IPS DF 19.7 (cell line): Measurements from ENCODE around the gene AKAP17A.
"Not testable (repeated sequence)": the region's sequence is repeated elsewhere in the genome, so short reads cannot be mapped to it uniquely, and the experiment has no call there.

Experiments used
- DNase-seq: peaks from one replicate; pipeline ENCODE4 v3.0.0-alpha.2; 2013; ENCODE audit warnings: low read depth, low spot score

Gene AKAP17A

DNA sequence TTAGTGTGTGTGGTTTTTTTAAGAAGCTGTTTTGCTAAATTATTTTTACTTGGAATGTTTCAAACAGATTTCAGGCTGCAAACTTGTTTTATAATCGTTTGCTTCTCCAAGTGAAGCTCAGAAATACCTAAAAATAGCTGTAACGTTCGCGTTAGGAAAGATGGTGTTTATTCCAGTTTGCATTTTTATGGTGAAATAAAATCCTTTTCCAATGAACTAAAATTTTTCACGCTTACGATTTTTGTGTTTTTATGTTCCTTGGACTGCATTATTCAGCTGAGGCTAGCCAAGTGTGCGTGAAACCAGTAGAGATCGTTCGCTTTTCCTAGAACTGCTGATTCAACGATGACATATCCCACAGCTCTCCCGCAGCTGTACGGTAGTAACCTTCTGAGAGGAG lies 10.9 kb downstream of the AKAP17A start:
- DNase-seq = no peak

DNA sequence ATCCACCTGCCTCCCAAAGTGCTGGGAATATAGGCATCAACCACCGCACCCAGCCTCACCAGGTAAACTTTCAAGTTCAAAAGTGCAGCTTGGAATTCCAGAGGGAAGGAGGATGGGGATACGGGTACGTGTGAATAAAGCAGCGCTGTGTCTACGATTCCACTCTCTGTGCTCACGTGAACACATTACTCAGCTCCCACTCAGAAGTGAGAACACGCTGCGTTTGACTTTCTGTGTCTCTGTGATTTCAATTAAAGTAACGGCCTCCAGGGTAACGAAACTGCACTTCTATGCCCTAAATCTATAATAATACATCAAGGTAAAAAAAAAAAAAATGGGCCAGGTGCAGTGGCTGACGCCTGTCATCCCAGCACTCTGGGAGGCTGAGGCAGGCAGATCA lies 15.1 kb downstream of the AKAP17A start:
- no peak for DNase-seq

GRCh38 chrX:1609311-1609710 lies 17.9 kb downstream of the AKAP17A start:
- no peak for DNase-seq

- DNase-seq = no peak
Measured at GRCh38 chrX:1609762-1610161, 18.4 kb downstream of the AKAP17A start.

GRCh38 chrX:1610166-1610565 lies 18.8 kb downstream of the AKAP17A start:
- DNase-seq = no peak

- no peak for DNase-seq
Measured at GRCh38 chrX:1610736-1611135, 19.3 kb downstream of the AKAP17A start.

DNA sequence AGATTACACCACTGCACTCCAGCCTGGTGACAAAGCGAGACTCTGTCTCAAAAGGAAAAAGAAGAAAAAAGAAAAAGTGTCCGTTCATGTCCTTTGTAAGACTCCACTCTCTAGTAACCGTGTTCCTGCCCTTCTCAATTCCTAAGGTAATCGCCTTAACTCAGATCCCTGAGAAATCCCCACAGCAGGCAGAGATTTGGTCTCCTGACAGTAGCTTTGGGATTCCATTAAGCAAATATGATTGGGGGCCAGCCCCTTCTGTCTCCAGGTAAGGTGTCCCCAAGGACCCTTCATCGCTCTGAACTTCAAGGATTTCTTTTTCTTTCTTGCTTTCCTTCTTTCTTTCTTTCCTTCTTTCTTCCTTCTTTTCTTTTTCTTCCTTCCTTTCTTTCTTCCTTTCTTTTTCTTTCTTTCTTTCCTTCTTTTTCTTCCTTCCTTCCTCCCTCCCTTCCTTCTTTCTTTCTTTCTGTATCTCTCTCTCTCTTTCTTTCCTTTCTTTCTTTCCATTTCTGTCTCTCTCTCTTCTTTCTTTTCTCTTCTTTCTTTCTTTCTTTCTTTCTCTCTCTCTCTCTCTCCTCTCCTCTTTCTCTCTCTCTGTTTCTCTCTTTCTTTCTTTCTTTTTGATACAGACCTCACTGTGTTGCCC lies 21.4 kb downstream of the AKAP17A start:
- DNase-seq = no peak

- no peak for DNase-seq
Measured at GRCh38 chrX:1614927-1615326, 23.5 kb downstream of the AKAP17A start, which contains the start of gene ASMT. TSS of gene ASMT (plus strand) at chrX:1615059. CDS start at chrX:1615200, 141 bp downstream.

GRCh38 chrX:1618689-1619088 lies 27.3 kb downstream of the AKAP17A start:
- DNase-seq = peak; percentile 25

GRCh38 chrX:1623691-1624090 lies 32.3 kb downstream of the AKAP17A start:
- no peak for DNase-seq

DNA sequence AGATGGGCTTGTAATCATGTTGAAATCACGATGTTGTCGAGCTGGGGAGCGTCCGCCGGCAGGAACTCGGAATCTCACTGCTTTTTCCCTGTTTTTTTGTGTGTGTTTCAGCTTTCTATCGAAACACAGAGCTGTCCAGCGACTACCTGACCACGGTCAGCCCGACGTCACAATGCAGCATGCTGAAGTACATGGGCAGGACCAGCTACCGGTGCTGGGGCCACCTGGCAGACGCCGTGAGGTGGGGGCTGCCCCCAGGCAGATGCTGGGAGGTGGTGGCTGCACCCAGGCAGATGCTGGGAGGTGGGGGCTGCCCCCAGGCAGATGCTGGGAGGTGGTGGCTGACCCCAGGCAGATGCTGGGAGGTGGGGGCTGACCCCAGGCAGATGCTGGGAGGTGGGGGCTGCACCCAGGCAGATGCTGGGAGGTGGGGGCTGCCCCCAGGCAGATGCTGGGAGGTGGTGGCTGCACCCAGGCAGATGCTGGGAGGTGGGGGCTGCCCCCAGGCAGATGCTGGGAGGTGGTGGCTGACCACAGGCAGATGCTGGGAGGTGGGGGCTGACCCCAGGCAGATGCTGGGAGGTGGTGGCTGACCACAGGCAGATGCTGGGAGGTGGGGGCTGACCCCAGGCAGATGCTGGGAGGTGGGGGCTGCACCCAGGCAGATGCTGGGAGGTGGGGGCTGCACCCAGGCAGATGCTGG lies 32.9 kb downstream of the AKAP17A start:
- DNase-seq = not testable (repeated sequence)

GRCh38 chrX:1624861-1625215 lies 33.4 kb downstream of the AKAP17A start:
- not testable (repeated sequence) for DNase-seq

GRCh38 chrX:1629244-1629643 lies 37.8 kb downstream of the AKAP17A start:
- no peak for DNase-seq

- DNase-seq = no peak
Measured at GRCh38 chrX:1646009-1646408, 54.6 kb downstream of the AKAP17A start.

GRCh38 chrX:1649621-1650020 lies 58.2 kb downstream of the AKAP17A start:
- peak; percentile 71 for DNase-seq
